ENCODE results near the gene OR7A17.

DNA sequence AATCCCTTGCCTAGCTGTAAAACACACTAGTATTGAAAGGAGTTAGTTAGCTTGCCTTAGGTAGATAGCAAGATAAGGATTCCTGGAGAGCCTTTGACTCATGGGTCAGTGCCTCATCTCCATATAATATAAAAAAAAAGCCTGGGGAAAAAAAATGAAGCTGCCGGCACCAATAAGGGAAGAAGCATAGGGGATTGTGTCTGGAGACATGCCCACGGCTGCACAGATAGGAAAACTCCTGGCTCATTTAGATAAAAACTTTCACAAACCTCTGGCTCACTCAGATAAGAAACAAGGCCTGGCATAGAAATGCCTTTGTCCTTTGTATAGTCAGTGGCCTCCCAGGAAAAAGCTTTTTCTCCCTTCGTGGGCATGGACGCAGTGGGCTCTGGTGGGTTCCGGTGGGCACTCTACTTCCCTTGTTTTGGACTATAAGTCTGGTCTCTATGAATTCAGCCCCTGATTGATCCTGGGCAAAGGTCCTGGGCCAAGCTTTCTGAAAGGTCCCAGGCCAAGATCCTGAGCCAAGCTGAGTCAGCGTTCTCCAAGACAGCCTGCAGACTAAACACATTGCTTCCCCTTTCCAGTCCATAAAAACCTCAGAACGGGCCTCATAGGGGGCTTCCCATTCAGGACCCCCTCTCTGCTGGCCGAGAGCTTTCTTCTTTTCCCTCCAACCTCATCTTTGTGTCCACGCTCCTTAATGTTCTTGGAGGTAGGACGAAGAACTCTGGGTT, 4.9 kb upstream of the OR7A17 start:
- TF ChIP-seq, protein P1, sequence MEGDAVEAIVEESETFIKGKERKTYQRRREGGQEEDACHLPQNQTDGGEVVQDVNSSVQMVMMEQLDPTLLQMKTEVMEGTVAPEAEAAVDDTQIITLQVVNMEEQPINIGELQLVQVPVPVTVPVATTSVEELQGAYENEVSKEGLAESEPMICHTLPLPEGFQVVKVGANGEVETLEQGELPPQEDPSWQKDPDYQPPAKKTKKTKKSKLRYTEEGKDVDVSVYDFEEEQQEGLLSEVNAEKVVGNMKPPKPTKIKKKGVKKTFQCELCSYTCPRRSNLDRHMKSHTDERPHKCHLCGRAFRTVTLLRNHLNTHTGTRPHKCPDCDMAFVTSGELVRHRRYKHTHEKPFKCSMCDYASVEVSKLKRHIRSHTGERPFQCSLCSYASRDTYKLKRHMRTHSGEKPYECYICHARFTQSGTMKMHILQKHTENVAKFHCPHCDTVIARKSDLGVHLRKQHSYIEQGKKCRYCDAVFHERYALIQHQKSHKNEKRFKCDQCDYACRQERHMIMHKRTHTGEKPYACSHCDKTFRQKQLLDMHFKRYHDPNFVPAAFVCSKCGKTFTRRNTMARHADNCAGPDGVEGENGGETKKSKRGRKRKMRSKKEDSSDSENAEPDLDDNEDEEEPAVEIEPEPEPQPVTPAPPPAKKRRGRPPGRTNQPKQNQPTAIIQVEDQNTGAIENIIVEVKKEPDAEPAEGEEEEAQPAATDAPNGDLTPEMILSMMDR (IDR thresholded peaks at IDR 0.05): no peak
- no peak for TF ChIP-seq POLR2A (IDR thresholded peaks at IDR 0.05)

Measured in right lobe of liver (tissue), 4 donors.